GM12872 (cell line): ENCODE results near the gene MAML3.

ENCODE experiments used
- TF ChIP-seq, protein P1 (sequence below): IDR thresholded peaks from 3 replicates; pipeline ENCODE4 v1.5.1; 2011; ENCODE audit warnings: low read depth, mild to moderate bottlenecking, low read length, moderate library complexity; ENCODE audit not compliant: insufficient read depth

MAML3 gene

DNA sequence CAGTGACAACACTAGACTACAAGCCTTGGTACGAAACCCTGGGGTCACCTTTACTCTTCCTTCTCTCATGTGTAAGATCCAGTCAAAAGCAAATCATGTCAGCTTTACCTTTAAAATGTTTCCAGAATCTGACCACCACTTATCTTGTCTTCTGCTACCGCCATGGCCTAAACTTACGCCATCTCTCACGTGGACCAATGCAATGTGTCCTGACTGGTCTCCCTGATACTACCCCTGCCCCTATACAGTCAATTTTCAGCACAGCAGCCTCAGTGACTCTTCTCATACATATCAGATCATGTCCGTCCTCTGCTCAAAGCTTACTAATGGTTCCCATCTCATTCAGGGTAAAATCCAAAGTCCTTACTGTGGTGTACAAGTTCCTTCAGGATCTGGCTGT is 15.0 kb upstream of the MAML3 start:
- TF ChIP-seq, protein P1, sequence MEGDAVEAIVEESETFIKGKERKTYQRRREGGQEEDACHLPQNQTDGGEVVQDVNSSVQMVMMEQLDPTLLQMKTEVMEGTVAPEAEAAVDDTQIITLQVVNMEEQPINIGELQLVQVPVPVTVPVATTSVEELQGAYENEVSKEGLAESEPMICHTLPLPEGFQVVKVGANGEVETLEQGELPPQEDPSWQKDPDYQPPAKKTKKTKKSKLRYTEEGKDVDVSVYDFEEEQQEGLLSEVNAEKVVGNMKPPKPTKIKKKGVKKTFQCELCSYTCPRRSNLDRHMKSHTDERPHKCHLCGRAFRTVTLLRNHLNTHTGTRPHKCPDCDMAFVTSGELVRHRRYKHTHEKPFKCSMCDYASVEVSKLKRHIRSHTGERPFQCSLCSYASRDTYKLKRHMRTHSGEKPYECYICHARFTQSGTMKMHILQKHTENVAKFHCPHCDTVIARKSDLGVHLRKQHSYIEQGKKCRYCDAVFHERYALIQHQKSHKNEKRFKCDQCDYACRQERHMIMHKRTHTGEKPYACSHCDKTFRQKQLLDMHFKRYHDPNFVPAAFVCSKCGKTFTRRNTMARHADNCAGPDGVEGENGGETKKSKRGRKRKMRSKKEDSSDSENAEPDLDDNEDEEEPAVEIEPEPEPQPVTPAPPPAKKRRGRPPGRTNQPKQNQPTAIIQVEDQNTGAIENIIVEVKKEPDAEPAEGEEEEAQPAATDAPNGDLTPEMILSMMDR, result no peak

DNA sequence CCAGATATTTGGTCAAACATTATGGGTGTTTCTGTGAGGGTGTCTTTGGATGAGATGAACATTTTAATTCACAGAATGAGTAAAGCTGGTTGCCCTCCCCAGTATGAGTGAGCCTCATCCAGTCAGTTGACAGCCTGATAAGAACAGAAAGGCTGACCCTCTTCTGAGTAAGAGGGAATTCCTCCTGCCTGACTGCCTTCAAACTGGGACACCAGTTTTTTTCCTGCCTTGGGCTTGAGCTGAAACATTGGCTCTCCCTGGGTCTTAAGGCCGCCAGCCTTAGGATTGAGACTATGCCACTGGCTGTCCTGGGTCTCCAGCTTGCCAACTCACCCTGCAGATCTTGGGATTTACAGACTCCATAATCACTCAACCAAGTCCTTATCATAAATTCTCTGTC is 14.5 kb upstream of the MAML3 start:
- TF ChIP-seq, protein P1, result no peak

DNA sequence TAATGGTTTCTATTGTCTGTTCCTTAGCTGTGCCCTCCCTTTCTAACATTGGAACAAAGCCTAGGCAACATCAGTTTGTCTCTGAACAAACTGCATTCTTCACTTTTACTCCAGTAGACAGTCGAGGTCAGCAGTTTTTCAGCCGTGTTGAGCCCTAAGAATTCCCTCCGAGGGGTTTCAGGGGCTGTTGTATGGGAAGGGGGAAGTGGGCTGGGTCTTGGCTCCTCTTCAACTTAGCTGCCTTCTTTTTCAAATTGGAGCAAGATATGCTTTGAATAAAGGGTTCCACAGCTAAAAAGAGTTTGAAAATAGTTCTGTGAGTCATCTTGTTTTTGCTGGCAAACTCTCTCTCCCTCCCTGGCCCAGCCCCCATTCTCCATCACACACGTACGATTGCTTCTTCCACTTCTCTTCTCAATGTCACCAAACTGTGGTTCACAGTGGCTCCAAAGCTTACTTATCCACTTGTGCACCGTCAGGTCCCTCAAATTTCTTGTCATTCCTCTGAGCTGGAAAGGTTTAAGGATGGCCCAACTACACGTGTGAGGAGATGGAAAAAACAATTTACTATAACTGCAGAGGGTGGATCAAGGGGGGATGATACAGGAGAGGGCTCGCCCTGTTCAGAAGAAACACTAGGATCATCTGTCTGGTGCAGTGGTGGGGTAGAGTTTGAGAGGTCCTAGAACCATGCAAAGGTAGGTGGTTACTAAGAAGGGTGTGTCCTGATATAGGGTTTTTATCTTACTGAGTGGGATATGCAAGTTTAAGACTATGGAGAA is 9.2 kb upstream of the MAML3 start:
- TF ChIP-seq, protein P1, result no peak

DNA sequence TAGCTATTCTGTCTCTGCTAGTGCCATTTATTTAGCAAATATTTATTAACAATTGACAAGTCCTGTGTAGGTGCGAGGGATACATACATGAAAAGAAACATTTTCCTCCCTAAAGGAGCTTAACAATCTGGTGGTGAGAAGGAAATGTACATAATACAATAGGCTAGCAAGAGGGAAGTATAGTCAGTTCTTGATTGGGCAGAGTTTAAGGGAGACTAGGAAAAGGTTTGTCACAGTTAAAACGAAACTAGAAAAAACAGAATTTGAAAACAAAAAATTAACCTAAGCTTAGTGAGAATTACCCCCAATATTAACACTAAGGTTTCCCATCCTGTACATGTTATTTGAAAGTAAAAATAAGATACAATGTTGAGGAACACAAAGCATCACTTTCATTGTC is 8.6 kb upstream of the MAML3 start:
- TF ChIP-seq, protein P1, result no peak

DNA sequence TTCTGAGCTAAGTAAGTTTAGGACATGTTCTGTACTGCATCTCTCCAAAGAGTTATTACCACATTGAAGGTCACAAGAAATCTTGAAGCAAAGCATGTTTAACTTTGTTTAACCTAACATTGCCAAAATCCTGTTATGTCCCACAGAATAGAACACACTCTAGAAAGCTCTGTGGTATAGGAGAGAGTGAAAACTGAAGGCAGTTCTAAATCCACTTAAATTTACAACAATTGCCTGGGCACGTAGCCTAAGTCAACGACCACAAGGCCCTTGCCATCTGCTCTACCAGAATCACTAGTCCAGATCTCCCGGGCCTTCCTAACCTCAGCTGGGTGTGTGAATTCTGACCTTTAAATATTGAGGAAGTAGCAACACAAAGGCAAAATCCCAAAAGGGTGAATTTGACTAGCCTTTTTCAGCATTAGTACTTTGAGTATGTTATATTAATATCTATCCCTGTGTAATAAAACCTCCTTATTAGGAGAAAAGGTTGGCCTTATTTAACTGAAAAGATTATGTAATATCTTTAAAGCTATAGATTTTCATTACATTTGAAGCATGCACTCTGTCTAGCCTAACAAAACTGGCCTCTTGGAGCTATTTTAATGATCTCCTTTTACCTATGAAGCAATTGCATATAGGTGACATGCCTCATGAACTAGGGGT is 4.5 kb upstream of the MAML3 start:
- TF ChIP-seq, protein P1, result no peak

DNA sequence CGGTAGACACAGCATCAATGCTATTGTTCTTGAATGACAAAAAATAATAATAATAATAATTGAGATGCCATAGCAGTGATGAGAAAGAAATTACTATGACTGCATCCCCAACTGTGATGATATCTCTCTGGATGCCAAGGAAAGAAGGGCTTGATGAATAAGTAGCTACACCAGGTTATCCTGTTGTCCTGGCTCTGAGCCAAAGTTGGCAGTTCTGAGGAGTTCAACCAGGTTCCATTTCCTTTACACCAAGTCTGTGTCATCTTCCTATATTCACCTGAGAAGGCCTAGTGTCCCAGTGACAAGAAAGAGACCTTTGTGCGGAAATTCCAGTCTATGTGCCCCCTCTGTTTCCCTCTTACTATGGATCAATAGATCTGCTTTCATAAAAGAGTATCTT is 3.4 kb upstream of the MAML3 start:
- TF ChIP-seq, protein P1, result no peak

DNA sequence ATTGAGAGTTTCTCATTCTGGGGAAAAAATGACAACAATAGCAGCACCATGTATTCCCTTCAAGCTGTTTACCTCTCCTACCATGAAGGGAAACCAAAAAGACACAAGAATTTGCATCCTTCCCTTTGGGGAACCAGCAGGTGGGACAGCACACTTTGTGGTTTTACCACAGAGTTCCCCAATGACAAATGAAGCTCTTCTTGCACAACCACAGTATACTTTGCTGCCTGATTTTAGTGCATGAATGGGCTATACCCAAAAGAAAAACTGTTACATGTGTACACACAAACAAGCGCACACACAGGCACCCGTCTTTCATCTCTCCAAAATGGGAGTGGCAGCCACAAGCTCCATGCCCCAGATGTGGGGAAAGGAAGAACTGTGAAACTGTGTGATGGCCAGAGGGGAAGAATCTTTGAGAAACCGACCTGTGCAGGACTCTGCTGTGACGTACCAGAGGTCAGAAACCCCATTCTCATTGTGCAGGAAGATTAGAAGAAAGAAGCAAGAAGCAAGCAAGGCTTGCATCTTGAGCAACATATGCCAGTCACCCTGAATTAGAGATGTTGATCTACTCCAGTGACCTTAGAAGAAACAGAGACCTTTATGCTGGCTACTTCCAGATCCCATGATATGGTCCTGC is 2.7 kb upstream of the MAML3 start:
- TF ChIP-seq, protein P1, result no peak
